Uterus (tissue), 2 donors: Measurements from ENCODE around the gene PRRX2.

Experiments
- POLR2A ChIP-seq, 2 donors: fragments of 450-650 bp; IDR thresholded peaks; one replicate each; pipeline ENCODE4 v1.6.1; 2016; ENCODE audit warnings: antibody characterized with exemption in 2 of 2, mild to moderate bottlenecking in 1 of 2, moderate library complexity in 1 of 2
- TF ChIP-seq, protein P1 (sequence below), 4 experiments: fragments of 200-600 bp in 2 of 4; fragments of 450-650 bp in 2 of 4; sonication (generic) in 2 of 4; IDR thresholded peaks; one replicate each; pipeline ENCODE4 v1.5.1; 2016 to 2019; ENCODE audit warnings: antibody characterized with exemption in 4 of 4, mild to moderate bottlenecking in 2 of 4, moderate library complexity in 1 of 4

DNA sequence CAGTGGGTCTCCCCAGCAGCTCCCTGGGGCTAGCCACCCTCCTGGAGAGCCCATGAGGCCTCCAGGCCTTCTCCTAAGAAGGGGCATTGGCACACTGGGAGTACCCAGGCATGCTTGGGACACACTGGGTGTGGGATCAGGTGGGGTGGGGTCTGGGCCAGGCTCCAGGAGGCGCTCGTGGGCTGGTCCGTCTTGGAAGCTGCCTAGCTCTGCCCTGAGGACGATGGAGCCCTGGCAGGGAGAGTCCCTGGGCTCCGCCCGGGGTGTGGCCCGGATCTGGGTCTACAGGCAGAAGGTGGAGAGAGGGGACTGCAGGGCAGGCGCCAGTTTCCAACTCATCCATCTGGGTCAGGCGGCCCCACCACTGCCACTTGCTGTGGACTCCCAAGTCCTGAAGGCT lies 2.4 kb downstream of the PRRX2 start:
- TF ChIP-seq, protein P1, sequence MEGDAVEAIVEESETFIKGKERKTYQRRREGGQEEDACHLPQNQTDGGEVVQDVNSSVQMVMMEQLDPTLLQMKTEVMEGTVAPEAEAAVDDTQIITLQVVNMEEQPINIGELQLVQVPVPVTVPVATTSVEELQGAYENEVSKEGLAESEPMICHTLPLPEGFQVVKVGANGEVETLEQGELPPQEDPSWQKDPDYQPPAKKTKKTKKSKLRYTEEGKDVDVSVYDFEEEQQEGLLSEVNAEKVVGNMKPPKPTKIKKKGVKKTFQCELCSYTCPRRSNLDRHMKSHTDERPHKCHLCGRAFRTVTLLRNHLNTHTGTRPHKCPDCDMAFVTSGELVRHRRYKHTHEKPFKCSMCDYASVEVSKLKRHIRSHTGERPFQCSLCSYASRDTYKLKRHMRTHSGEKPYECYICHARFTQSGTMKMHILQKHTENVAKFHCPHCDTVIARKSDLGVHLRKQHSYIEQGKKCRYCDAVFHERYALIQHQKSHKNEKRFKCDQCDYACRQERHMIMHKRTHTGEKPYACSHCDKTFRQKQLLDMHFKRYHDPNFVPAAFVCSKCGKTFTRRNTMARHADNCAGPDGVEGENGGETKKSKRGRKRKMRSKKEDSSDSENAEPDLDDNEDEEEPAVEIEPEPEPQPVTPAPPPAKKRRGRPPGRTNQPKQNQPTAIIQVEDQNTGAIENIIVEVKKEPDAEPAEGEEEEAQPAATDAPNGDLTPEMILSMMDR (IDR thresholded peaks at IDR 0.05), result no peak
- TF ChIP-seq POLR2A (IDR thresholded peaks at IDR 0.05), result no peak
